Ishikawa (cell line): ENCODE data around the gene AHCYL2.

ENCODE experiments used
- CEBPB ChIP-seq: IDR thresholded peaks from 2 replicates; pipeline ENCODE4 v1.6.1; 2012
- MAX ChIP-seq: IDR thresholded peaks from 2 replicates; pipeline ENCODE4 v1.6.1; 2012
- TAF1 ChIP-seq: IDR thresholded peaks from 2 replicates; pipeline ENCODE4 v1.6.1; 2012; ENCODE audit warnings: low read depth, mild to moderate bottlenecking
- TEAD4 ChIP-seq: IDR thresholded peaks from 2 replicates; pipeline ENCODE4 v1.6.1; 2012
- ZBTB7A ChIP-seq: IDR thresholded peaks from 2 replicates; pipeline ENCODE4 v1.6.1; 2012; ENCODE audit warnings: low read depth

GRCh38 chr7:129390314-129390713 lies 165.5 kb downstream of the AHCYL2 start:
- TF ChIP-seq TAF1 (no peak), MAX (no peak), TEAD4 (no peak), CEBPB (no peak), ZBTB7A (no peak)
